Activated gamma-delta T cell treated with anti-CD3 and anti-CD28 coated beads, Interleukin-2, amount 50 U/mL, for 16 hours (primary cell): ENCODE results near the gene SCN4A.
"Not testable (repeated sequence)": the region's sequence is repeated elsewhere in the genome, so short reads cannot be mapped to it uniquely, and the experiment has no call there.

Experiments used
- DNase-seq: peaks from one replicate; pipeline ENCODE4 v3.0.0-alpha.2; 2020; ENCODE audit warnings: low read depth

Gene SCN4A

GRCh38 chr17:63972796-63973195 is at the start of gene SCN4A:
Gene SCN4A (minus strand): TSS chr17:63972918. CDS start chr17:63972841, 77 bp downstream.
- no peak for DNase-seq

- DNase-seq = peak; percentile 85
Observed at GRCh38 chr17:64020056-64020766, 47.5 kb upstream of the SCN4A start, which contains the start of gene ICAM2. Gene ICAM2 (minus strand): TSS chr17:64020633. CDS start chr17:64006691, 13,942 bp downstream.

GRCh38 chr17:64019551-64019961 is 46.8 kb upstream of the SCN4A start:
- not testable (repeated sequence) for DNase-seq

- DNase-seq = no peak
Observed at GRCh38 chr17:64017381-64017980, 44.8 kb upstream of the SCN4A start.

GRCh38 chr17:64016974-64017373 is 44.3 kb upstream of the SCN4A start:
- no peak for DNase-seq

GRCh38 chr17:64016231-64016784 is 43.6 kb upstream of the SCN4A start:
- no peak for DNase-seq

GRCh38 chr17:64015447-64015846 is 42.7 kb upstream of the SCN4A start:
- DNase-seq = no peak

GRCh38 chr17:64009571-64010402 is 37.1 kb upstream of the SCN4A start:
- no peak for DNase-seq

- DNase-seq = no peak
Observed at GRCh38 chr17:64008830-64009229, 36.1 kb upstream of the SCN4A start.

GRCh38 chr17:64008346-64008745 is 35.6 kb upstream of the SCN4A start:
- DNase-seq = no peak

- DNase-seq = no peak
Observed at GRCh38 chr17:64007838-64008282, 35.1 kb upstream of the SCN4A start.

- not testable (repeated sequence) for DNase-seq
Observed at GRCh38 chr17:64007089-64007837, 34.5 kb upstream of the SCN4A start.

- DNase-seq = no peak
Observed at GRCh38 chr17:64006361-64007088, 33.8 kb upstream of the SCN4A start.

GRCh38 chr17:64005734-64006167 is 33.0 kb upstream of the SCN4A start:
- DNase-seq = no peak

GRCh38 chr17:64004903-64005733 is 32.4 kb upstream of the SCN4A start:
- DNase-seq = no peak

- DNase-seq = no peak
Observed at GRCh38 chr17:64004218-64004770, 31.6 kb upstream of the SCN4A start.

- DNase-seq = no peak
Observed at GRCh38 chr17:64003526-64004121, 30.9 kb upstream of the SCN4A start.

GRCh38 chr17:64002658-64003525 is 30.2 kb upstream of the SCN4A start:
- no peak for DNase-seq
